PC-3 (cell line): ENCODE data around the gene FOXL2NB.

ENCODE experiments used
- EZH2 ChIP-seq: fragments of 300-600 bp; sonication (generic); IDR thresholded peaks from one replicate; pipeline ENCODE4 v1.6.1; 2017; ENCODE audit warnings: antibody characterized with exemption, mild to moderate bottlenecking, low read length; ENCODE audit not compliant: unreplicated experiment
- TF ChIP-seq, protein P1 (sequence below): fragments of 300-600 bp; sonication (generic); conservative IDR thresholded peaks from 2 replicates; pipeline ENCODE4 v1.5.1; 2017; ENCODE audit warnings: antibody characterized with exemption, low read depth, mild to moderate bottlenecking, low read length

GRCh38 chr3:138938877-138939560, 8.0 kb upstream of the FOXL2NB start:
- TF ChIP-seq, protein P1, sequence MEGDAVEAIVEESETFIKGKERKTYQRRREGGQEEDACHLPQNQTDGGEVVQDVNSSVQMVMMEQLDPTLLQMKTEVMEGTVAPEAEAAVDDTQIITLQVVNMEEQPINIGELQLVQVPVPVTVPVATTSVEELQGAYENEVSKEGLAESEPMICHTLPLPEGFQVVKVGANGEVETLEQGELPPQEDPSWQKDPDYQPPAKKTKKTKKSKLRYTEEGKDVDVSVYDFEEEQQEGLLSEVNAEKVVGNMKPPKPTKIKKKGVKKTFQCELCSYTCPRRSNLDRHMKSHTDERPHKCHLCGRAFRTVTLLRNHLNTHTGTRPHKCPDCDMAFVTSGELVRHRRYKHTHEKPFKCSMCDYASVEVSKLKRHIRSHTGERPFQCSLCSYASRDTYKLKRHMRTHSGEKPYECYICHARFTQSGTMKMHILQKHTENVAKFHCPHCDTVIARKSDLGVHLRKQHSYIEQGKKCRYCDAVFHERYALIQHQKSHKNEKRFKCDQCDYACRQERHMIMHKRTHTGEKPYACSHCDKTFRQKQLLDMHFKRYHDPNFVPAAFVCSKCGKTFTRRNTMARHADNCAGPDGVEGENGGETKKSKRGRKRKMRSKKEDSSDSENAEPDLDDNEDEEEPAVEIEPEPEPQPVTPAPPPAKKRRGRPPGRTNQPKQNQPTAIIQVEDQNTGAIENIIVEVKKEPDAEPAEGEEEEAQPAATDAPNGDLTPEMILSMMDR = no peak
- TF ChIP-seq EZH2 = no peak
